ENCODE results near the gene COQ4. TPM values are rescaled to one million over a fixed set of nuclear protein-coding genes. Genes with fewer than 3 reads are reported as not detected.

Gene COQ4
- total and polyA plus RNA-seq, 4 donors, result 12.8 to 53.3 (median 33.8) TPM

- H3K36me3 ChIP-seq (ENCODE audit: control insufficient read depth in 4 of 4, insufficient read depth in 3 of 4, low read depth in 1 of 4, low read length in 3 of 4), result no peaks in the 10 kb centered on the region
- H3K9ac ChIP-seq (ENCODE audit: low read depth in 1 of 2, low read length in 2 of 2), result no peak overlapping the region
- H3K4me3 ChIP-seq (ENCODE audit: low read depth in 1 of 3, low read length in 3 of 3), result no peak overlapping the region
- no peak overlapping the region for H3K27ac ChIP-seq (ENCODE audit: low read depth in 1 of 2, low read length in 2 of 2)
- no peaks in the 10 kb centered on the region for H3K27me3 ChIP-seq (ENCODE audit: control insufficient read depth in 4 of 4, insufficient read depth in 4 of 4, low read length in 3 of 4)
- no peak for TF ChIP-seq TAF1 (conservative IDR thresholded peaks at IDR 0.05)
- TF ChIP-seq FOXA2 (IDR thresholded peaks at IDR 0.05), result no peak
- no peak for TF ChIP-seq RXRA (IDR thresholded peaks at IDR 0.05)
- no peak for TF ChIP-seq JUND (IDR thresholded peaks at IDR 0.05)
- no peak for TF ChIP-seq HNF4A (conservative IDR thresholded peaks at IDR 0.05)
- TF ChIP-seq MAX (IDR thresholded peaks at IDR 0.05), result no peak
- no peak for TF ChIP-seq YY1 (IDR thresholded peaks at IDR 0.05)
- TF ChIP-seq REST (IDR thresholded peaks at IDR 0.05), result no peak
- TF ChIP-seq SP1 (IDR thresholded peaks at IDR 0.05), result no peak
- no peak for TF ChIP-seq HNF4G (IDR thresholded peaks at IDR 0.05)
- TF ChIP-seq ATF3 (IDR thresholded peaks at IDR 0.05), result no peak
- no peak for TF ChIP-seq EGR1 (IDR thresholded peaks at IDR 0.05; ENCODE audit: low read depth in 2 of 2)
- no peak for TF ChIP-seq NR2F2 (IDR thresholded peaks at IDR 0.05)
- TF ChIP-seq RAD21 (IDR thresholded peaks at IDR 0.05), result no peak
- TF ChIP-seq CTCF (IDR thresholded peaks at IDR 0.05; ENCODE audit: low read depth, low read length, missing input control), result no peak
- no peak for TF ChIP-seq FOXA1 (IDR thresholded peaks at IDR 0.05)
- no peak for TF ChIP-seq ZBTB33 (IDR thresholded peaks at IDR 0.05)
- TF ChIP-seq GABPA (IDR thresholded peaks at IDR 0.05 in 1 of 2, conservative IDR thresholded peaks at IDR 0.05 in 1 of 2), result no peak
- H3K4me1 ChIP-seq (ENCODE audit: control insufficient read depth in 4 of 4, insufficient read depth in 4 of 4, low read length in 3 of 4), result peaks cover 2 to 16% (median 13%) of the 10 kb centered on the region in 4 donors
- DNase-seq (ENCODE audit: low spot score), result no peak
- WGBS, result 89% methylated on average over 20 of the region's 20 CpGs
- H3K9me3 ChIP-seq (ENCODE audit: control insufficient read depth in 4 of 4, low read length in 3 of 4), result no peaks in the 10 kb centered on the region
Observed at GRCh38 chr9:128298535-128299482, 23.8 kb upstream of the COQ4 start.
